ENCODE measurements around the gene NODAL.
A peak's percentile ranks its signal among the peaks of the same experiment; 100 is the strongest.
"Not testable (repeated sequence)": the region's sequence is repeated elsewhere in the genome, so short reads cannot be mapped to it uniquely, and the experiment has no call there.

NODAL gene

GRCh38 chr10:70441161-70441894 lies at the start of gene NODAL:
TSS of gene NODAL (minus strand) at chr10:70441681. CDS start at chr10:70441667, 14 bp downstream.
- no peak for DNase-seq (ENCODE audit: low spot score)

GRCh38 chr10:70490142-70490541 lies 48.7 kb upstream of the NODAL start:
- DNase-seq (ENCODE audit: low spot score) = no peak

- DNase-seq (ENCODE audit: low spot score) = no peak
Measured at GRCh38 chr10:70487824-70488223, 46.3 kb upstream of the NODAL start.

- not testable (repeated sequence) for DNase-seq (ENCODE audit: low spot score)
Measured at GRCh38 chr10:70483872-70484271, 42.4 kb upstream of the NODAL start.

GRCh38 chr10:70482982-70483760 lies 41.7 kb upstream of the NODAL start:
- DNase-seq (ENCODE audit: low spot score) = no peak

- DNase-seq (ENCODE audit: low spot score) = no peak
Measured at GRCh38 chr10:70481831-70482530, 40.5 kb upstream of the NODAL start.

GRCh38 chr10:70481105-70481504 lies 39.6 kb upstream of the NODAL start:
- DNase-seq (ENCODE audit: low spot score) = no peak

GRCh38 chr10:70480239-70480861 lies 38.9 kb upstream of the NODAL start:
- no peak for DNase-seq (ENCODE audit: low spot score)

GRCh38 chr10:70479626-70480238 lies 38.3 kb upstream of the NODAL start:
- DNase-seq (ENCODE audit: low spot score) = no peak

- DNase-seq (ENCODE audit: low spot score) = no peak
Measured at GRCh38 chr10:70479165-70479581, 37.7 kb upstream of the NODAL start.

GRCh38 chr10:70478191-70479164 lies 37.0 kb upstream of the NODAL start, which contains the start of gene PALD1:
TSS of gene PALD1 (plus strand) at chr10:70478767. CDS start at chr10:70525952, 47,185 bp downstream.
- peak; percentile 2 for DNase-seq (ENCODE audit: low spot score)

- peak; percentile 78 for DNase-seq (ENCODE audit: low spot score)
Measured at GRCh38 chr10:70477661-70478162, 36.2 kb upstream of the NODAL start.

- no peak for DNase-seq (ENCODE audit: low spot score)
Measured at GRCh38 chr10:70476249-70477035, 35.0 kb upstream of the NODAL start.

- DNase-seq (ENCODE audit: low spot score) = no peak
Measured at GRCh38 chr10:70475661-70476060, 34.2 kb upstream of the NODAL start.

GRCh38 chr10:70474780-70475179 lies 33.3 kb upstream of the NODAL start:
- DNase-seq (ENCODE audit: low spot score) = no peak

GRCh38 chr10:70472799-70473454 lies 31.4 kb upstream of the NODAL start:
- DNase-seq (ENCODE audit: low spot score) = no peak

GRCh38 chr10:70466951-70467350 lies 25.5 kb upstream of the NODAL start:
- DNase-seq (ENCODE audit: low spot score) = no peak

GRCh38 chr10:70465832-70466231 lies 24.4 kb upstream of the NODAL start:
- DNase-seq (ENCODE audit: low spot score) = no peak

- DNase-seq (ENCODE audit: low spot score) = no peak
Measured at GRCh38 chr10:70465278-70465677, 23.8 kb upstream of the NODAL start.

Data from CD4-positive, alpha-beta T cell treated with Interleukin-2 at 100 ng/mL for 4 hours (primary cell).